Large intestine (tissue), 3 donors: ENCODE data around the gene PHLDA2. TPM values are rescaled to one million over a fixed set of nuclear protein-coding genes. Genes with fewer than 3 reads are reported as not detected.
"Not testable (repeated sequence)": the region's sequence is repeated elsewhere in the genome, so short reads cannot be mapped to it uniquely, and the experiment has no call there.

Source experiments
- DNase-seq, 2 donors: peaks; one replicate each; pipeline versions ENCODE4 v3.0.0 to v3.0.0-alpha.2; 2013
- H3K27ac ChIP-seq: one replicate; pipeline ENCODE4 v1.5.1; 2013; ENCODE audit warnings: low read length
- H3K27me3 ChIP-seq: 2 replicates; pipeline ENCODE4 v1.6.1; 2013; ENCODE audit warnings: low read length; ENCODE audit not compliant: control insufficient read depth, insufficient read depth
- H3K36me3 ChIP-seq: 2 replicates; pipeline ENCODE4 v1.6.1; 2013; ENCODE audit warnings: low read length; ENCODE audit not compliant: control insufficient read depth, insufficient read depth
- H3K4me1 ChIP-seq: one replicate; pipeline ENCODE4 v1.6.1; 2013; ENCODE audit warnings: low read length; ENCODE audit not compliant: control insufficient read depth, insufficient read depth
- H3K4me3 ChIP-seq: one replicate; pipeline ENCODE4 v1.5.1; 2013; ENCODE audit warnings: low read length
- H3K9me3 ChIP-seq: one replicate; pipeline ENCODE4 v1.6.1; 2013; ENCODE audit warnings: mild to moderate bottlenecking, low read depth, low read length, moderate library complexity; ENCODE audit not compliant: control insufficient read depth
- WGBS: methylation state at CpG from one replicate; pipeline ENCODE4 v1.1.5; 2013; ENCODE audit warnings: low lambda C conversion rate; ENCODE audit not compliant: insufficient coverage; 5-methylcytosine and 5-hydroxymethylcytosine counted together
- polyA plus RNA-seq: library from polyadenylated mRNA; unstranded; fragments of 120-200 nt; gene quantifications from one replicate; pipeline ENCODE4 v1.2.1, GENCODE V29; 2013

The PHLDA2 gene
- polyA plus RNA-seq, 1 donor: 7.3 TPM

DNA sequence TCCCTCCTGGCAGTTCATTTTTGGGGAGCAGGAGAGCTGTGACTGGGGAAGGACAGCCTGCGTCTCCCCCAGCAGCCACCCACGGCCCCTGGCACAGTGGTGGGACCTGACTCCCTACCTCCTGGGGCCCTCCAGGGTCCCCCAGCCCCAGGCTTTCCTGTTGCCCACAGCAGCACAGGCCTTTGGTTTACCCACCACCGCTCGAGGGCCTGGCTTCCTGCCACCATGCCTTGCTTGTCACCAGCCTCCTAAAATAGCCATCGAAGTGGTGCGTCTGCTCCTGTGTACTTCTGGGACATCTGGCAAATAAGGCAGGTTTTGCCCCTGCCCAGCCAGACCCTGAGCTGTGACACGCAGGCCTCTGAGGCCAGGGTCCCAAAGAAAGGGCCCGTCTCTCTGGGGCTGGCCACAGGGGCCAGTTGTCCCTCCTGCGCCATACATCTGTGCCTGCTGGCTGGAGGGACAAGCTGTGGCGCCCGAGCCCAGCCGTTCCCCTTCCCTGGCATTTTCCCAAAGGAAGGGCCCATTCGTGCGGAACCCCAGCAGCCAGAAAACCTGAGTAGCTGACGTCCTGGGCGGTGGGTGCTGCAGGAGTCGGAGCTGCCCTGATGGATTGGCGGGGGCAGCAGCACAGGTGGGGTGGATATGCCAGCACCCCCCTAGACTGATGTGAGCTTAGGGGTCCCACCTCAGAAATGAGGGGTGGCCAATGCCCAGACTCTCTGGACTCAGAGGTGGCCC is 14.6 kb downstream of the PHLDA2 start:
- no peak for DNase-seq
- Histone ChIP-seq H3K9me3 (peaks cover 7% of the 10 kb centered on the region), H3K27ac (no peak overlapping the region), H3K4me1 (peaks cover 41% of the 10 kb centered on the region), H3K4me3 (no peak overlapping the region), H3K36me3 (no peaks in the 10 kb centered on the region), H3K27me3 (peaks cover 4% of the 10 kb centered on the region)
- WGBS: no CpG with 5 or more reads among the region's 18 CpGs

DNA sequence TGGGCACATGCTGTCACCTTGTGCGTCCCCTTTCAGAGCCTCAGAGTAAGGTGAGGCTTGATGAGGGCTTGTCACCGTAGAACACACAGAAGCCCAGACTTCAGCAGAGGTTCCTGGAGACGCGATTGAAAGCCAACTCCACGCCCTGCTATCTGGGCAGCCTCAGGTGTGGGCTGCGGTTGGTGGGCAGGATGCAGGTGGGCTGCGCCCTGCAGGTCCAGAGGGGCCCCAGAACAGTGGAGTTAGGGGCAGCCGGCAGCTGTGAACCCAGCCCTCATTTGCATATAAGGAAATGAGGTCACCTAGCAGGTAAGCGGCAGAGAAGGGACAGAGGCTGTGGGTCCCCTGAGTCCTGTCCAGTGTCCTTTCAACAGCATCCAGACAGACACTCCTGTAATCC is 15.4 kb downstream of the PHLDA2 start:
- H3K27me3 ChIP-seq: peaks cover 13% of the 10 kb centered on the region
- H3K4me1 ChIP-seq: peaks cover 44% of the 10 kb centered on the region
- H3K36me3 ChIP-seq: no peaks in the 10 kb centered on the region
- WGBS: no CpG with 5 or more reads among the region's 9 CpGs
- peak in 1 of 2 donors; percentile 23 for DNase-seq
- H3K27ac ChIP-seq: peak overlapping the region; percentile 81
- H3K9me3 ChIP-seq: peaks cover 7% of the 10 kb centered on the region
- no peak overlapping the region for H3K4me3 ChIP-seq

DNA sequence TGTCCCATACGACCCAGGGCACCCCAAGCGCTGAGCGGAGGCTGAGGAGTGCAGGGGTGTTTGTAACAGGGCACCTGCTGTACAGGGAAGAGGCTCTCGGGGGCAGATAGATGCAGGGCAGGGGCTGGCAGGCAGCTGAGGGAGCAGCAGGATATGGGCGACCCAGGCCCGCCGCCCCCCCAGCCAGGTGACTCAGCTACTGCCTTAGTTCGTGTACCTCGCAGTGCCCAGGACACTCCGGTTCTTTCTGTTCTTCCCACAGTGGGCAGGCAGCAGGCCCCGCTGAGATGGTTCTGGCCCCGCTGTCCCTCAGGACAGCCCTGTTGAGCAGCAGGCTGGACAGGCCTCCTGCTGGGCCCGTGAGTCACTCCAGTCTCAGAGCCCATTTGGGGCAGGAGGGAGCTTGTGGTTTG is 16.2 kb downstream of the PHLDA2 start:
- Histone ChIP-seq H3K9me3 (peaks cover 10% of the 10 kb centered on the region), H3K27ac (peak overlapping the region; percentile 81), H3K36me3 (no peaks in the 10 kb centered on the region), H3K27me3 (peaks cover 17% of the 10 kb centered on the region), H3K4me3 (no peak overlapping the region), H3K4me1 (peaks cover 49% of the 10 kb centered on the region)
- WGBS: no CpG with 5 or more reads among the region's 13 CpGs
- no peak for DNase-seq

DNA sequence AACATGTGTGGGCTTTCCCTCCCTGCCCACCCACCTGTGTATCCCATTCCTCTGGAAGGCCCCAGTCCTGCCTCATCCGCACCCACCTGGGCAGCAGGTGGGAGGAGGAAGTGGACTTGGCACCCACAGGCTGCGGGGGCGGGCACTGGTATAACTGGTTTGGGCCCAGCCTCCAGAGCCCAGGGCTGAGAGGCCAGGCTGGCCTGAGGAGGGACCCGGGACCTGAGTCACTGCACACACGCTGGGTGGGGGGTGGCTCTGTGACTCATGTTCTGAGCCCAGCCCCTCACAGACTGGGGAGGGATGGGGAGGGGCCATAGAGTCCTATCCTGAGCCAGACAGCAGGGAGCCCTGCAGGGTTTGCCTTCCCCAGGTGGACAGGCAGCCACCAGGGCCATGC is 16.7 kb downstream of the PHLDA2 start:
- Histone ChIP-seq H3K27me3 (peaks cover 17% of the 10 kb centered on the region), H3K27ac (peak overlapping the region; percentile 94), H3K4me3 (no peak overlapping the region), H3K36me3 (no peaks in the 10 kb centered on the region), H3K4me1 (peaks cover 49% of the 10 kb centered on the region), H3K9me3 (peaks cover 10% of the 10 kb centered on the region)
- DNase-seq: peak; percentile 97 to 98
- no CpG with 5 or more reads among the region's 5 CpGs for WGBS

DNA sequence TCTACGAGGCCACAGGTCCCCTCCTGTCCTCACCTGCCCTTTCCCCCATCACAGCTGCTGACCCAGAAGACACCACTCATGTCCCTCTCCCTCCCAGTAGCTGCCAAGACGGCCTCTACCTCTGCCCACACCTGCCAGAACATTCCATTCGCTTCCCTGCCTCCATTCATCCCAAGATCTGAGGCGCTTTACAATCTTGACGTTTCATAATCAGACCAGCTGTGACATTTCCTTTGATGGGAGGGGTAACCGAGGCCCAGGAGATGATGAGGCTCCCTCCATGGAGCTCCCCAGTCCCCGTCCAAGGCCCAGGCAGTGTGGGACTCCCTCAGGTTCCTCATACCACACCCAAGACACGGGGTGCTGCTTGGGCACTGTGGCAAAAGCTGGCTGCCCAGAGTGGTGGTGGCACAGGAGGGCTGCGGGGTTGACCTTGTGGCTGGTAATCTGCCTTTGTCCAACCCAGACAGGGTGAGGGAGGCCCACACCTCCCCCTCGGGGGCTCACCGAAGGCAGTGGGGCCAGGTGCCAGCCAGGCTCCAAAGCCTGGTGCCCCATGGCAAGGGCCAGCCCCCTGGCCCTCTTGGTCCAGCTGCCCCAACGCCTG is 17.3 kb downstream of the PHLDA2 start:
- peaks cover 49% of the 10 kb centered on the region for H3K4me1 ChIP-seq
- H3K36me3 ChIP-seq: no peaks in the 10 kb centered on the region
- DNase-seq: peak; percentile 67 to 83
- peak overlapping the region; percentile 94 for H3K27ac ChIP-seq
- no peak overlapping the region for H3K4me3 ChIP-seq
- H3K9me3 ChIP-seq: peaks cover 13% of the 10 kb centered on the region
- WGBS: no CpG with 5 or more reads among the region's 12 CpGs
- peaks cover 17% of the 10 kb centered on the region for H3K27me3 ChIP-seq

DNA sequence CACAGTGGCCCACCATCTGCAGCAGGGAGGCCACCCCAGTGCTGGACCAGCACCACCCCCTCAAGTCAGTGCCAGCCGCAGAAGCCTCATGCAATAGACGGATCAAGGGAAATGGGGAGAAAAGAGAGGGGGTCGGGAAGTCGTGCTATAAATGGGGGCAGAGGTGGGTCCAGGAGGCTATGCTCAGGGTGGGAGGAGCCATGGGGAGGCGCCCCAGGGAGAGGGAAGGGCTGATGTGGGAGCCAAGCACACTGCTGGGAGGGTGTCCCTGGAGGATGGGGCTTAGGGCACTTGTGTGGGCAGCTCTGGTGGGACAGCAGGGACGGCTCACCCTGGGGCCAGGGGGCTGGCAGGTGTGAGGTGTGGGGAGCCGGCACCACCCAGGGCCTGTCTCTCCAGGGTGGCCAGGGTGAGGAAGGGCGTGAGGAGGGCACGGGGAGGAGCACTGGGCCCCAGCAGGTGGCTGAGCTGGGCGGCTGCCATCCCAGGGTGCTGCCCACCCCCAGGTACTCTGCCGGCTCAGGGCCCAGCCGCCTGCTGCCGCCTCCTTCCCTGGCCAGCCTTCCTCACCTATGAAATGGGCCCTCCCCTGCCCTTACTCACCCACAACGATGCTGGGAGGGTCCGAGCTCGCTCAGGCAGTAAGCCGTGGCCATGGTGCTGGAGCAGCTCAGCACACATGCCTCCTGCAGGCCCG is 18.0 kb downstream of the PHLDA2 start:
- H3K4me1 ChIP-seq: peaks cover 49% of the 10 kb centered on the region
- H3K27ac ChIP-seq: peak overlapping the region; percentile 94
- peaks cover 17% of the 10 kb centered on the region for H3K27me3 ChIP-seq
- no CpG with 5 or more reads among the region's 18 CpGs for WGBS
- DNase-seq: no peak
- no peaks in the 10 kb centered on the region for H3K36me3 ChIP-seq
- H3K9me3 ChIP-seq: peaks cover 15% of the 10 kb centered on the region
- no peak overlapping the region for H3K4me3 ChIP-seq

DNA sequence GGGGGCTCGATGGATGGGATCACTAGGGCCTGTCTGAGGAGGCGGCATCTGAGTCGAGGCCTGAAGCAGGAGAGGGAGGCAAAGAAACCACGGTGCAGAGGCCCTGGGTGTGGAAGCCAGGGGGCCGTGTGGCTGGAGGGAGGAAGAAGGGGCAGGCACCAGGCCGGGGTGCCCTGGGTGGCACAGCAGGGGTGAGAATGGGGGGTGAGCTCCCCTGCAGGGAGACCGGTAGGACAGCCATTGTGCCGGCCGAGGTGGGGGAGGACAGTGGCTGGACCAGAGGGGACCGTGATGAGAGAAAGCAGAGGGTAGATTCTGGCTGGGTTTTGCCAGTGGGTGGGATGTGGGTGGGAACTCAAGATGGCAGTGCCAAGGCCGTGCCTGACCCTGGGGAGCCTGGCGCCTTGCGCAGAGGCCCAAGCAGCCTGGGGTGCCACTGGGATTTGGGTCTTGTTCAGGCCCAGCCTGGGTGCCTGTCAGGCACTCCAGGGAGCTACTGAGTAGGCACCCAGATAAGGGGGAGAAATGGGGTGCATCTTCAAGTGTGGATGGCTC is 18.7 kb downstream of the PHLDA2 start:
- H3K27me3 ChIP-seq: peaks cover 17% of the 10 kb centered on the region
- peaks cover 49% of the 10 kb centered on the region for H3K4me1 ChIP-seq
- DNase-seq: no peak
- no CpG with 5 or more reads among the region's 13 CpGs for whole genome bisulfite sequencing
- no peaks in the 10 kb centered on the region for H3K36me3 ChIP-seq
- H3K4me3 ChIP-seq: no peak overlapping the region
- no peak overlapping the region for H3K27ac ChIP-seq
- H3K9me3 ChIP-seq: peaks cover 15% of the 10 kb centered on the region

DNA sequence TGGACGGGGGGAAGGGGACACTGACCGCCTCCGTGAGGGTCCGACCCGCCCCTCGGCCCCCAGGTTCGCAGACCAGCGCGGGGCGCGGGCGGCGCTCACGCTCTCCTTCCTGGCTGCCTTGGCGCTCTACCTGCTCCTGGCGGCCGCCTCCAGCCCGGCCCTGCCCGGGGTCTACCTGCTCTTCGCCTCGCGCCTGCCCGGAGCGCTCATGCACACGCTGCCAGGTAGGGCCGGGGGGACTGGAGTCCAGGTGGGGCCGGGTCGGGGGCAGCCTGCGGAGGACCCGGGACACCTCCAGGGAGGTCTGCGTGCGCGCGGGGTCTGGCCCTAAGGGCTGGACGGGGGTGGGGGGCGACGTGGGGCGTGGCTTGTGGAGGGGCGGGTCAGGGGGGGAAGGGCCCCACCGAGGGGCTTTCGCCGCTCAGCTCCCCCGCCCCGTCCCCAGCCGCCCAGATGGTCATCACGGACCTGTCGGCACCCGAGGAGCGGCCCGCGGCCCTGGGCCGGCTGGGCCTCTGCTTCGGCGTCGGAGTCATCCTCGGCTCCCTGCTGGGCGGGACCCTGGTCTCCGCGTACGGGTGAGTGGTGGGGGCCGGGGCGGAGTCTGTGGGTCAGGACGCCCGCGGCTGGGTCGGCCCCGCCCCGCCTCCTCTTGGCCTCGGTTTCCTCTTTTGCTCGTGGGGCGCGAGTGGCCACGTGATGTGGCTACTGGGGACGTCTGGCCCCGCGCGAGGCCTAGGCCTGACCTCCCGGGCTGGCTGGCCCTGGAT is 19.9 kb downstream of the PHLDA2 start:
- DNase-seq: no peak
- Histone ChIP-seq H3K4me3 (no peak overlapping the region), H3K36me3 (no peaks in the 10 kb centered on the region), H3K9me3 (peaks cover 15% of the 10 kb centered on the region), H3K27me3 (peaks cover 17% of the 10 kb centered on the region), H3K27ac (no peak overlapping the region), H3K4me1 (peaks cover 53% of the 10 kb centered on the region)
- WGBS: no CpG with 5 or more reads among the region's 78 CpGs

DNA sequence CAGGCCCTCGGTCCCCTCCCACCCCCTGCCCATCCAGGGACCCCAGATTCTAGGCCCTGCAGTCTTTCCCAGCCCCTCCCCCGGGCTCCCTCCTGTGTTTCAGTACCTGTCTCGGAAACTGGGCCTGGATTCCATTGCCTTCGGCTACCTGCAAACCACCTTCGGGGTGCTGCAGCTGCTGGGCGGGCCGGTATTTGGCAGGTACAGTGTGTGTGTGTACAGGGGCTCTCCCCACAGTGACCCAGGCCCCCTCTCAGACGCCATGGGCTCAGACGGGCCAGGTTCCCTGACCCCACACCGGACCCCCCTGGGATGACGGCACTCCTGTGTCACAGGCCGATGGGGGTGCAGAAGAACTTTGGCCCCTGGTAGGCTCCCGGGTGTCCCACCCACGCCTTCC is 21.1 kb downstream of the PHLDA2 start:
- Histone ChIP-seq H3K27ac (no peak overlapping the region), H3K9me3 (peaks cover 18% of the 10 kb centered on the region), H3K4me3 (no peak overlapping the region), H3K36me3 (no peaks in the 10 kb centered on the region), H3K4me1 (peaks cover 52% of the 10 kb centered on the region), H3K27me3 (peaks cover 17% of the 10 kb centered on the region)
- no peak for DNase-seq
- WGBS: no CpG with 5 or more reads among the region's 14 CpGs

DNA sequence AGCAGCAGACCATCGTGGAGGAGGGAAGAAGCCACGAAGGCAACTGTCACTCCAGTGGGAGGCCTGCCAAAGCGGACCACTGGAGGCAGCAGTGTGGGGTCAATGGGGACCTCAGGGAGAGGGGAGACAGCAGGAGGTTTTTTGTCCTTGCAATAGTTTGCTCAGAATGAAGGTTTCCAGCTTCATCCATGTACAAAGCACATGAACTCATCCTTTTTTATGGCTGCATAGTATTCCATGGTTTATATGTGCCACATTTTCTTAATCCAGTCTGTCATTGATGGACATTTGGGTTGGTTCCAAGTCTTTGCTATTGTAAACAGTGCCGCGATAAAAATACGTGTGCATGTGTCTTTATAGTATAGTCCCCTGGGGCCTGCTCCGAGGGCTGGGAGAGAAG is 23.9 kb downstream of the PHLDA2 start:
- not testable (repeated sequence) for DNase-seq, H3K36me3 ChIP-seq, H3K27ac ChIP-seq, H3K4me3 ChIP-seq
- Histone ChIP-seq H3K27me3 (peaks cover 17% of the 10 kb centered on the region), H3K9me3 (peaks cover 14% of the 10 kb centered on the region), H3K4me1 (peaks cover 40% of the 10 kb centered on the region)
- WGBS: 100% methylated on average over 1 of the region's 7 CpGs
